Body of pancreas (tissue), 4 donors: ENCODE data around the gene ARF1. TPM values are rescaled to one million over a fixed set of nuclear protein-coding genes. Genes with fewer than 3 reads are reported as not detected.
A peak's percentile ranks its signal among the peaks of the same experiment; 100 is the strongest.

Source experiments
- ATAC-seq: fragments of 150-250 bp; one replicate; pipeline ENCODE4 v1.9.1; 2016
- DNase-seq, 4 donors: peaks; one replicate each; pipeline ENCODE4 v3.0.0-alpha.2; 2019
- H3K27ac ChIP-seq, 4 donors: fragments of 200-600 bp; sonication (generic); 1 replicate in 3 of 4; 2 replicates in 1 of 4; pipeline versions ENCODE4 v1.5.1 to v1.6.1; 2016 to 2019; ENCODE audit warnings: mild to moderate bottlenecking in 1 of 4, mixed read lengths in 1 of 4, moderate library complexity in 1 of 4
- H3K27me3 ChIP-seq, 2 donors: fragments of 200-600 bp; sonication (generic); one replicate each; pipeline ENCODE4 v1.6.0; 2016; ENCODE audit warnings: mild to moderate bottlenecking in 1 of 2
- H3K36me3 ChIP-seq, 2 donors: fragments of 200-600 bp; sonication (generic); replicated peaks in 1 of 2; 2 replicates each; pipeline ENCODE4 v1.5.1; 2016; ENCODE audit warnings: low read depth in 2 of 2; ENCODE audit not compliant: insufficient read depth in 1 of 2
- H3K4me1 ChIP-seq: fragments of 200-600 bp; sonication (generic); one replicate; pipeline ENCODE4 v1.6.0; 2016
- H3K4me3 ChIP-seq, 2 donors: fragments of 200-600 bp; sonication (generic); 1 replicate in 1 of 2; 2 replicates in 1 of 2; pipeline ENCODE4 v1.5.1; 2016 to 2019
- H3K9me3 ChIP-seq, 3 donors: fragments of 200-600 bp; sonication (generic); 1 replicate in 2 of 3; 2 replicates in 1 of 3; pipeline ENCODE4 v1.5.1; 2016
- CTCF ChIP-seq, 7 experiments: fragments of 450-650 bp in 4 of 7; fragments of 200-600 bp in 3 of 7; sonication (generic) in 3 of 7; IDR thresholded peaks; one replicate each; pipeline ENCODE4 v1.5.1; 2016 to 2019; ENCODE audit warnings: antibody characterized with exemption in 7 of 7
- POLR2A ChIP-seq, 3 donors: fragments of 450-650 bp; IDR thresholded peaks; one replicate each; pipeline ENCODE4 v1.6.1; 2016; ENCODE audit warnings: antibody characterized with exemption in 3 of 3, mild to moderate bottlenecking in 2 of 3
- WGBS, 2 donors: methylation state at CpG; one replicate each; pipeline ENCODE4 v1.1.5; 2017; 5-methylcytosine and 5-hydroxymethylcytosine counted together
- intact Hi-C: fragments of 100-400 bp; cut with DNase I; formaldehyde crosslinking; loops from one replicate; pipeline ENCODE4 v1.15.1; 2023
- total RNA-seq, 2 donors: library from RNA; depleted of rRNA; stranded (reverse); fragments of >200 nt; gene quantifications; one replicate each; pipeline ENCODE4 v1.1.0, GENCODE V29; 2016

ARF1 gene
- total RNA-seq, 2 donors from 2014 or later = 158 to 203 TPM

- TF ChIP-seq POLR2A (IDR thresholded peaks at IDR 0.05) (no peak), CTCF (IDR thresholded peaks at IDR 0.05) (no peak)
- ATAC-seq (no peak), DNase-seq (no peak)
These were observed 9.2 kb upstream of the ARF1 start for GRCh38 chr1:228073061-228073856.

GRCh38 chr1:228073857-228074545, 8.5 kb upstream of the ARF1 start:
- Histone ChIP-seq H3K36me3 (no peaks in the 10 kb centered on the region), H3K27me3 (no peaks in the 10 kb centered on the region), H3K4me1 (no peaks in the 10 kb centered on the region), H3K4me3 (no peak overlapping the region), H3K9me3 (no peaks in the 10 kb centered on the region), H3K27ac (no peak overlapping the region)
- 53 to 62% methylated on average over 8 to 16 of the region's 16 CpGs for WGBS, 2 donors
- DNase-seq (no peak), ATAC-seq (no peak)
- TF ChIP-seq POLR2A (IDR thresholded peaks at IDR 0.05) (no peak), CTCF (IDR thresholded peaks at IDR 0.05) (no peak)
- intact Hi-C loops = no loop called here

More at GRCh38 chr1:228073061-228073856, 9.2 kb upstream of the ARF1 start:
- intact Hi-C loops = no loop called here
- Histone ChIP-seq H3K36me3 (no peaks in the 10 kb centered on the region), H3K27me3 (no peaks in the 10 kb centered on the region), H3K4me3 (no peak overlapping the region), H3K27ac (no peak overlapping the region), H3K4me1 (no peaks in the 10 kb centered on the region), H3K9me3 (no peaks in the 10 kb centered on the region)
- WGBS, 2 donors = 67 to 71% methylated on average over 14 to 16 of the region's 23 CpGs

GRCh38 chr1:228074954-228075730, 7.4 kb upstream of the ARF1 start:
- Histone ChIP-seq H3K27me3 (no peaks in the 10 kb centered on the region), H3K4me1 (no peaks in the 10 kb centered on the region), H3K9me3 (no peaks in the 10 kb centered on the region), H3K27ac (no peak overlapping the region), H3K36me3 (no peaks in the 10 kb centered on the region), H3K4me3 (no peak overlapping the region)
- no peak for TF ChIP-seq CTCF (IDR thresholded peaks at IDR 0.05)
- no peak for TF ChIP-seq POLR2A (IDR thresholded peaks at IDR 0.05)
- peak in 1 of 4 donors; percentile 13 for DNase-seq
- no peak for ATAC-seq
- intact Hi-C loops = no loop called here
- WGBS, 2 donors = 38 to 43% methylated on average over 13 to 18 of the region's 18 CpGs

- TF ChIP-seq CTCF (IDR thresholded peaks at IDR 0.05) (no peak), POLR2A (IDR thresholded peaks at IDR 0.05) (no peak)
- intact Hi-C loops = no loop called here
- 62 to 82% methylated on average over 7 to 9 of the region's 9 CpGs for WGBS, 2 donors
- H3K4me3 ChIP-seq = no peak overlapping the region
- H3K27me3 ChIP-seq = no peaks in the 10 kb centered on the region
- no peak for ATAC-seq
- no peak for DNase-seq
- no peaks in the 10 kb centered on the region for H3K4me1 ChIP-seq
- H3K9me3 ChIP-seq = no peaks in the 10 kb centered on the region
- no peak overlapping the region for H3K27ac ChIP-seq
- H3K36me3 ChIP-seq = no peaks in the 10 kb centered on the region
These were observed 6.7 kb upstream of the ARF1 start for GRCh38 chr1:228075801-228076271.
